Measurements from ENCODE around the gene SNTN. TPM values are rescaled to one million over a fixed set of nuclear protein-coding genes. Genes with fewer than 3 reads are reported as not detected.

Gene SNTN
- total and polyA plus RNA-seq, 2 experiments from 2014 or later, result 0.70 TPM; not detected in 1

DNA sequence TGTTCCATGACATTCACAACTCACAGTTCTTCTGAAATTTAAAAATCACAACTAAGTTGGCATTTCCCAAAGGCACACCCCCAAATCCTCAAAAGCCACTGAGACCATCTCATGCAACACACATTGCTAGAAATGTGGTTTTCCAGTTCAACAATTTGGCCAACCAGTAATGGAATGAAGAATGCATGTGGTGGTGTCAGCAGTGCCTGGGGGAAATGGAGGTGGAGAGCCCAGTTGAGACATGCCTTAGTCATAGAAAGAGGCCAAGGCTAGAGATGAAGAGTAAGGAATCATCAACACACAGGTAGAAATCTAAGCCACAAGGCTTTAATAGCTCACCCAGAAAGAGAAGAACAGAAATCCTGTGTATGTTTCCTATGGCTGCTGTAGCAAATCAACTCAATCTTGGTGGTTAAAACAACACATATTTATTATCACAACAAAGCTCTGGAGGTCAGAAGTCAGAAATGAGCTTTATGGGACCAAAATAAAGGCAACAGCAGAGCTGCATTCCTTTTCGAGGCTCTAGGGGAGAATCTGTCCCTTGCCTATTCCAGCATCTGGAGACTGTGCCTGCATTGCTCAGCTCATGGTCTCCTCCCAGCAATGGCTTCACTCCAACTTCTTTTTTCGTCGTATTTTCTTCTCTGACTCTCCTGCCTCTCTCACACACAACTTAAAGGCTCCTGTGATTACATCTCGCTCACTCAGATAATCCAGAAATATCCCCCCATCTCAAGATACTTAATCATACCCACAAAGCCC is 54.0 kb downstream of the SNTN start:
- H3K9me2 ChIP-seq (ENCODE audit: insufficient read depth), result no peaks in the 10 kb centered on the region
- TF ChIP-seq, protein P1, sequence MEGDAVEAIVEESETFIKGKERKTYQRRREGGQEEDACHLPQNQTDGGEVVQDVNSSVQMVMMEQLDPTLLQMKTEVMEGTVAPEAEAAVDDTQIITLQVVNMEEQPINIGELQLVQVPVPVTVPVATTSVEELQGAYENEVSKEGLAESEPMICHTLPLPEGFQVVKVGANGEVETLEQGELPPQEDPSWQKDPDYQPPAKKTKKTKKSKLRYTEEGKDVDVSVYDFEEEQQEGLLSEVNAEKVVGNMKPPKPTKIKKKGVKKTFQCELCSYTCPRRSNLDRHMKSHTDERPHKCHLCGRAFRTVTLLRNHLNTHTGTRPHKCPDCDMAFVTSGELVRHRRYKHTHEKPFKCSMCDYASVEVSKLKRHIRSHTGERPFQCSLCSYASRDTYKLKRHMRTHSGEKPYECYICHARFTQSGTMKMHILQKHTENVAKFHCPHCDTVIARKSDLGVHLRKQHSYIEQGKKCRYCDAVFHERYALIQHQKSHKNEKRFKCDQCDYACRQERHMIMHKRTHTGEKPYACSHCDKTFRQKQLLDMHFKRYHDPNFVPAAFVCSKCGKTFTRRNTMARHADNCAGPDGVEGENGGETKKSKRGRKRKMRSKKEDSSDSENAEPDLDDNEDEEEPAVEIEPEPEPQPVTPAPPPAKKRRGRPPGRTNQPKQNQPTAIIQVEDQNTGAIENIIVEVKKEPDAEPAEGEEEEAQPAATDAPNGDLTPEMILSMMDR (conservative IDR thresholded peaks at IDR 0.05; ENCODE audit: low read depth in 2 of 2), result no peak
- no peak for TF ChIP-seq ZNF114 (CRISPR knock-in tag; IDR thresholded peaks at IDR 0.05)
- no peak for TF ChIP-seq EZH2 (IDR thresholded peaks at IDR 0.05; ENCODE audit: low read depth, unreplicated experiment)
- TF ChIP-seq REST (IDR thresholded peaks at IDR 0.05; ENCODE audit: unreplicated experiment), result no peak
- no peak for TF ChIP-seq POLR2AphosphoS5 (IDR thresholded peaks at IDR 0.05; ENCODE audit: low read depth)
- TF ChIP-seq ZNF462 (CRISPR knock-in tag; IDR thresholded peaks at IDR 0.05), result no peak
- TF ChIP-seq ZNF331 (CRISPR knock-in tag; IDR thresholded peaks at IDR 0.05; ENCODE audit: low read depth), result no peak
- TF ChIP-seq JUNB (IDR thresholded peaks at IDR 0.05; ENCODE audit: unreplicated experiment), result no peak
- TF ChIP-seq, protein P2, sequence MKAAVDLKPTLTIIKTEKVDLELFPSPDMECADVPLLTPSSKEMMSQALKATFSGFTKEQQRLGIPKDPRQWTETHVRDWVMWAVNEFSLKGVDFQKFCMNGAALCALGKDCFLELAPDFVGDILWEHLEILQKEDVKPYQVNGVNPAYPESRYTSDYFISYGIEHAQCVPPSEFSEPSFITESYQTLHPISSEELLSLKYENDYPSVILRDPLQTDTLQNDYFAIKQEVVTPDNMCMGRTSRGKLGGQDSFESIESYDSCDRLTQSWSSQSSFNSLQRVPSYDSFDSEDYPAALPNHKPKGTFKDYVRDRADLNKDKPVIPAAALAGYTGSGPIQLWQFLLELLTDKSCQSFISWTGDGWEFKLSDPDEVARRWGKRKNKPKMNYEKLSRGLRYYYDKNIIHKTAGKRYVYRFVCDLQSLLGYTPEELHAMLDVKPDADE (IDR thresholded peaks at IDR 0.05), result no peak
- no peak for TF ChIP-seq NANOG (IDR thresholded peaks at IDR 0.05; ENCODE audit: borderline replicate concordance)
- no peak for TF ChIP-seq CREB1 (CRISPR knock-in tag; IDR thresholded peaks at IDR 0.05; ENCODE audit: low read depth)
- Mint-ChIP-seq H3K4me1 (no peaks in the 10 kb centered on the region), H3K27ac (no peak overlapping the region), H3K4me3 (no peak overlapping the region), H3K27me3 (ENCODE audit: insufficient read depth, low read depth, poor library complexity) (no peaks in the 10 kb centered on the region), H3K36me3 (ENCODE audit: low read depth) (no peaks in the 10 kb centered on the region), H3K9me3 (no peaks in the 10 kb centered on the region)
- H3K4me3 ChIP-seq, result no peak overlapping the region
- no peaks in the 10 kb centered on the region for H3K79me2 ChIP-seq (replicated peaks; ENCODE audit: insufficient read depth)
- no peaks in the 10 kb centered on the region for H3K36me3 ChIP-seq (ENCODE audit: insufficient read depth)
- DNase-seq (ENCODE audit: low spot score) (no peak), ATAC-seq (no peak)
- peak overlapping the region; percentile 78 for H2AFZ ChIP-seq
- H3K4me1 ChIP-seq (ENCODE audit: insufficient read depth), result no peaks in the 10 kb centered on the region
- H3K27ac ChIP-seq (ENCODE audit: low read depth), result no peak overlapping the region
- H4K20me1 ChIP-seq (replicated peaks; ENCODE audit: insufficient read depth), result no peaks in the 10 kb centered on the region
- H3K27me3 ChIP-seq (ENCODE audit: insufficient read depth), result no peaks in the 10 kb centered on the region
- H3K4me2 ChIP-seq, result no peak overlapping the region
- no peaks in the 10 kb centered on the region for H3F3A ChIP-seq (replicated peaks; ENCODE audit: low read depth)
